ENCODE measurements around the gene ATOX1. TPM values are rescaled to one million over a fixed set of nuclear protein-coding genes. Genes with fewer than 3 reads are reported as not detected.

The ATOX1 gene
- total and polyA plus RNA-seq, 2 of the 13 experiments (the other 11 are each of a cell fraction or from before 2014, with no cell fraction given): 62.4 to 124 TPM

DNA sequence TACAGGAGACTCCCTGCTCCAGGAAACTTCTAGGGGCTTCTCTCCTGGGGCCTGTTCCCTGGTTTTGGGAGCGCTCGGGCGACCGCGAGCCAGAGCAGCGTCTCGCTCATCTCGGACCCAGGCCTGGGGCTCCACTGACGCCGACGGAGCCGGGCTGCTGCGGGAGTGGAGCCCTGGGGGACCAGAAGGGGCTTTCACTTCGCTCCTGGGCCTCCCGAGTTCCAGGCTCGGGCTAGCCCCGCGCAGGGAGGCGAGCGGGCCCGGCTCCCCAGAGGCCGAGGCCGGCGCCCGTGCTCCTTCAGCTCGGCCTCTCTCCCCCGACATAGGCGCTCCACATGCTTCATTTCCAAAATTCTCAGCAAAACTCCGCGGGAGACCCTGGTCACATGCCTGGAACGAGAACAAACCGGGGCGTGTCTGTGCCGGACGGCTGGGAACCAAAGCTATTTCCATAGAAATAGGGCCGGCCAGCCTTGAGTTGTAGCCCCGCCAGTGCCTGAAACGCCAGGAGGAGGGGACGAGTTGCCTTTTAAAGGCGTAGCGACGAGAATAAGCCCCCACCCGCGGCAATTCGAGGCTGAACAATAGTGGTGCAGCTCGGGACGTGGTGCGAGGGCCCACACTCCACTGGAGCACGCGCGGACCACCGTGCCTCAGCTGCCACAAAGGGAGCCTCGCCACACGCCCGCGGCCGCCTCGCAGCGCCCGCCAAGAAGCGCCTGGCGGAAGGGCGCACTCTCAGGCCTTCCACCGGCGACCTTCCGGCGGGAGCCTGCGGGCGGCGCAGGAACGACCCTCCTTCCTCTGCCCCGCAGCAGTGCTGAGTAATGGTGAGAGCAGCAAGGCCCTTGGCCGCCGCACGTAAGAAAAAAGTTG lies 12.2 kb upstream of the ATOX1 start (continued):
- TF ChIP-seq ZNF484 (CRISPR knock-in tag; IDR thresholded peaks at IDR 0.05; ENCODE audit: borderline replicate concordance, low read depth) (no peak), ZFY (CRISPR knock-in tag; IDR thresholded peaks at IDR 0.05) (no peak), HDAC6 (IDR thresholded peaks at IDR 0.05; ENCODE audit: low read depth, low read length) (no peak), JUND (CRISPR knock-in tag; IDR thresholded peaks at IDR 0.05) (no peak), MAFK (conservative IDR thresholded peaks at IDR 0.05 in 1 of 2, IDR thresholded peaks at IDR 0.05 in 1 of 2; ENCODE audit: low read length in 2 of 2) (no peak), DMAP1 (CRISPR knock-in tag; IDR thresholded peaks at IDR 0.05) (no peak; the same call in 1 of the 2 replicates), ZNF33B (CRISPR knock-in tag; IDR thresholded peaks at IDR 0.05) (no peak), U2AF1 (optimal IDR thresholded peaks at IDR 0.05; ENCODE audit: low read depth, low read length) (no peak), ELF3 (CRISPR knock-in tag; IDR thresholded peaks at IDR 0.05) (no peak), ZSCAN9 (CRISPR knock-in tag; IDR thresholded peaks at IDR 0.05; ENCODE audit: borderline replicate concordance) (no peak), ATF3 (CRISPR knock-in tag; IDR thresholded peaks at IDR 0.05) (no peak), ZNF296 (CRISPR knock-in tag; conservative IDR thresholded peaks at IDR 0.05) (0 out of 2 replicates have a peak, but pooled peaks have one; percentile 15), ZFP37 (CRISPR knock-in tag; IDR thresholded peaks at IDR 0.05; ENCODE audit: borderline replicate concordance) (no peak), ZNF17 (CRISPR knock-in tag; IDR thresholded peaks at IDR 0.05) (no peak), IRF1 (CRISPR knock-in tag; IDR thresholded peaks at IDR 0.05; ENCODE audit: low read depth) (no peak), ZNF891 (CRISPR knock-in tag; IDR thresholded peaks at IDR 0.05) (peak; percentile 11), ZSCAN21 (CRISPR knock-in tag; IDR thresholded peaks at IDR 0.05; ENCODE audit: borderline replicate concordance) (no peak), MEIS1 (CRISPR knock-in tag; IDR thresholded peaks at IDR 0.05; ENCODE audit: borderline replicate concordance) (0 out of 2 replicates have a peak, but pooled peaks have one; percentile 4), TP53 (CRISPR knock-in tag; conservative IDR thresholded peaks at IDR 0.05) (no peak), MLXIP (CRISPR knock-in tag; IDR thresholded peaks at IDR 0.05; ENCODE audit: borderline replicate concordance) (no peak), FOXO1 (CRISPR knock-in tag; IDR thresholded peaks at IDR 0.05) (no peak)
- TF ChIP-seq, protein P1, sequence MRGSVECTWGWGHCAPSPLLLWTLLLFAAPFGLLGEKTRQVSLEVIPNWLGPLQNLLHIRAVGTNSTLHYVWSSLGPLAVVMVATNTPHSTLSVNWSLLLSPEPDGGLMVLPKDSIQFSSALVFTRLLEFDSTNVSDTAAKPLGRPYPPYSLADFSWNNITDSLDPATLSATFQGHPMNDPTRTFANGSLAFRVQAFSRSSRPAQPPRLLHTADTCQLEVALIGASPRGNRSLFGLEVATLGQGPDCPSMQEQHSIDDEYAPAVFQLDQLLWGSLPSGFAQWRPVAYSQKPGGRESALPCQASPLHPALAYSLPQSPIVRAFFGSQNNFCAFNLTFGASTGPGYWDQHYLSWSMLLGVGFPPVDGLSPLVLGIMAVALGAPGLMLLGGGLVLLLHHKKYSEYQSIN (CRISPR knock-in tag; IDR thresholded peaks at IDR 0.05; ENCODE audit: borderline replicate concordance): no peak
- TF ChIP-seq, protein P2, sequence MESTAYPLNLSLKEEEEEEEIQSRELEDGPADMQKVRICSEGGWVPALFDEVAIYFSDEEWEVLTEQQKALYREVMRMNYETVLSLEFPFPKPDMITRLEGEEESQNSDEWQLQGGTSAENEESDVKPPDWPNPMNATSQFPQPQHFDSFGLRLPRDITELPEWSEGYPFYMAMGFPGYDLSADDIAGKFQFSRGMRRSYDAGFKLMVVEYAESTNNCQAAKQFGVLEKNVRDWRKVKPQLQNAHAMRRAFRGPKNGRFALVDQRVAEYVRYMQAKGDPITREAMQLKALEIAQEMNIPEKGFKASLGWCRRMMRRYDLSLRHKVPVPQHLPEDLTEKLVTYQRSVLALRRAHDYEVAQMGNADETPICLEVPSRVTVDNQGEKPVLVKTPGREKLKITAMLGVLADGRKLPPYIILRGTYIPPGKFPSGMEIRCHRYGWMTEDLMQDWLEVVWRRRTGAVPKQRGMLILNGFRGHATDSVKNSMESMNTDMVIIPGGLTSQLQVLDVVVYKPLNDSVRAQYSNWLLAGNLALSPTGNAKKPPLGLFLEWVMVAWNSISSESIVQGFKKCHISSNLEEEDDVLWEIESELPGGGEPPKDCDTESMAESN (CRISPR knock-in tag; conservative IDR thresholded peaks at IDR 0.05): no peak

All from HepG2 (cell line).